WTC11 (cell line): ENCODE measurements around the gene SLC35F4. TPM values are rescaled to one million over a fixed set of nuclear protein-coding genes. Genes with fewer than 3 reads are reported as not detected.

Experiments used
- ATAC-seq: fragments of 200-7000 bp; cut with Tn5 transposase; 2 replicates; pipeline ENCODE4 v1.10.0; 2021; ENCODE audit warnings: mild to moderate bottlenecking, moderate library complexity
- CTCF ChIA-PET: fragments of 300-600 bp; sonication (Branson Sonifier 250); formaldehyde crosslinking; loops from one replicate; lab custom pipeline; 2021; ENCODE audit warnings: antibody characterized with exemption; lab: Charles Lee
- POLR2A ChIA-PET: fragments of 350-600 bp; sonication (Branson Sonifier 250); formaldehyde crosslinking; loops from one replicate; lab custom pipeline; 2021; ENCODE audit warnings: antibody characterized with exemption; lab: Charles Lee
- DNase-seq: peaks from one replicate; pipeline ENCODE4 v3.0.0; 2021; ENCODE audit warnings: low spot score
- H3K27ac Mint-ChIP-seq: 2 replicates; pipeline ENCODE4 v1.8.0; 2021; ENCODE audit warnings: mixed read lengths
- H3K27me3 Mint-ChIP-seq: 2 replicates; pipeline ENCODE4 v1.8.0; 2021; ENCODE audit warnings: low read depth, mild to moderate bottlenecking, moderate library complexity, mixed read lengths
- H3K36me3 Mint-ChIP-seq: 2 replicates; pipeline ENCODE4 v1.8.0; 2021; ENCODE audit warnings: mixed read lengths
- H3K4me1 Mint-ChIP-seq: 2 replicates; pipeline ENCODE4 v1.8.0; 2022; ENCODE audit warnings: mixed read lengths
- H3K4me3 Mint-ChIP-seq: 2 replicates; pipeline ENCODE4 v1.8.0; 2021; ENCODE audit warnings: mild to moderate bottlenecking, moderate library complexity, mixed read lengths
- H3K9me3 Mint-ChIP-seq: 2 replicates; pipeline ENCODE4 v1.8.0; 2021; ENCODE audit warnings: mixed read lengths
- CREM ChIP-seq: sonication (generic); formaldehyde crosslinking; IDR thresholded peaks from 2 replicates; pipeline ENCODE4 v1.8.1; 2022; ENCODE audit warnings: mild to moderate bottlenecking, missing genetic modification reagents, moderate library complexity
- ETV6 ChIP-seq: sonication (generic); formaldehyde crosslinking; IDR thresholded peaks from 2 replicates; pipeline ENCODE4 v1.8.1; 2022; ENCODE audit warnings: mild to moderate bottlenecking, missing genetic modification reagents
- HMGA2 ChIP-seq: fragments of 250-450 bp; sonication (Bioruptor Pico); IDR thresholded peaks from 2 replicates; pipeline ENCODE4 v1.4.0; 2021; ENCODE audit warnings: mild to moderate bottlenecking, moderate library complexity
- JUN ChIP-seq: sonication (generic); formaldehyde crosslinking; IDR thresholded peaks from 2 replicates; pipeline ENCODE4 v1.8.0; 2023; ENCODE audit warnings: mild to moderate bottlenecking, missing genetic modification reagents
- MYBL2 ChIP-seq: sonication (generic); formaldehyde crosslinking; IDR thresholded peaks from 2 replicates; pipeline ENCODE4 v1.8.1; 2023; ENCODE audit warnings: mild to moderate bottlenecking, moderate library complexity, missing genetic modification reagents
- RELA ChIP-seq: sonication (generic); formaldehyde crosslinking; IDR thresholded peaks from 2 replicates; pipeline ENCODE4 v1.8.1; 2022; ENCODE audit warnings: missing genetic modification reagents, mild to moderate bottlenecking, borderline replicate concordance
- SP1 ChIP-seq: sonication (generic); formaldehyde crosslinking; conservative IDR thresholded peaks from 2 replicates; pipeline ENCODE4 v1.8.1; 2022; ENCODE audit warnings: missing genetic modification reagents
- ZBTB21 ChIP-seq: sonication (generic); formaldehyde crosslinking; IDR thresholded peaks from 2 replicates; pipeline ENCODE4 v1.8.1; 2023; ENCODE audit warnings: mild to moderate bottlenecking, missing genetic modification reagents, borderline replicate concordance
- ZNF219 ChIP-seq: sonication (generic); formaldehyde crosslinking; IDR thresholded peaks from 2 replicates; pipeline ENCODE4 v1.8.0; 2023; ENCODE audit warnings: missing genetic modification reagents, mild to moderate bottlenecking, borderline replicate concordance
- ZNF263 ChIP-seq: sonication (generic); formaldehyde crosslinking; IDR thresholded peaks from 2 replicates; pipeline ENCODE4 v1.8.1; 2022; ENCODE audit warnings: low read depth, mild to moderate bottlenecking, moderate library complexity, missing genetic modification reagents
- total RNA-seq: library from RNA; stranded (reverse); gene quantifications from 3 replicates; pipeline ENCODE4 v1.2.3, GENCODE V29; 2021
- TF ChIP-seq, protein P1 (sequence below): sonication (generic); formaldehyde crosslinking; IDR thresholded peaks from 2 replicates; pipeline ENCODE4 v1.8.0; 2022; ENCODE audit warnings: mild to moderate bottlenecking, missing genetic modification reagents
- TF ChIP-seq, protein P2 (sequence below): sonication (generic); formaldehyde crosslinking; conservative IDR thresholded peaks from 2 replicates; pipeline ENCODE4 v1.8.1; 2023; ENCODE audit warnings: mild to moderate bottlenecking, low read depth, missing genetic modification reagents, moderate library complexity
- TF ChIP-seq, protein P3 (sequence below): fragments of 250-450 bp; sonication (Bioruptor Pico); IDR thresholded peaks from 2 replicates; pipeline ENCODE4 v1.9.0; 2021; ENCODE audit warnings: mild to moderate bottlenecking
- TF ChIP-seq, protein P4 (sequence below): sonication (generic); formaldehyde crosslinking; IDR thresholded peaks from 2 replicates; pipeline ENCODE4 v1.8.0; 2022; ENCODE audit warnings: missing genetic modification reagents
- TF ChIP-seq, protein P5 (sequence below): fragments of 250-450 bp; sonication (Bioruptor Pico); IDR thresholded peaks from 2 replicates; pipeline ENCODE4 v1.8.0; 2021; ENCODE audit warnings: mild to moderate bottlenecking
- TF ChIP-seq, protein P6 (sequence below): sonication (generic); formaldehyde crosslinking; IDR thresholded peaks from 2 replicates; pipeline ENCODE4 v1.8.0; 2022; ENCODE audit warnings: mild to moderate bottlenecking, missing genetic modification reagents

Gene SLC35F4
- total RNA-seq, 1 experiment from 2014 or later = not detected

DNA sequence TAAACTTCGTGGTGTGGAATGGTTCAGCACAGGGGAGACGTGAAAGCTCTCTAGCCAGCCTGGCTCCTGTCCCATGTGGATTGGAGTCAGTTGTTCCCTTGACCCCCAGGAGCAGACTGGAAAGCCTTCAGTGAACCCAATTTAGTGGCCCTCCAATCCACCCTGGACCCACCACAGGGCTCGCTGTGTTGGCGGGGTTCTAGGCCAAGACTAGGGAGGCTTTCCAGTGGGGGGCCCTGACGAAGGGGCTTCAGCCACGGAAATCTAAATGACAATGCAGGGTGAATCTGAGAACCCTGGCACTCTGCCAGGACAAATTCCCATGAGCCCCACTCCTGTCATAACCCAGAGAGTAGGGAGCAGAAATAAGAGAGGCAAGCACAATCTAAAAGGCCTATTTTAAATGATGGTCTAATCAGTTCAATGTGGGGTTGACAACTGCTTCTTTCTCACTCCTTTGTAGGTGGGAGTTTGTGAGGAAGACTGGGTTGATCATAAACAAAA, 110.8 kb downstream of the SLC35F4 start:
- POLR2A ChIA-PET = no interaction called here
- TF ChIP-seq ZNF263 = no peak
- TF ChIP-seq, protein P1, sequence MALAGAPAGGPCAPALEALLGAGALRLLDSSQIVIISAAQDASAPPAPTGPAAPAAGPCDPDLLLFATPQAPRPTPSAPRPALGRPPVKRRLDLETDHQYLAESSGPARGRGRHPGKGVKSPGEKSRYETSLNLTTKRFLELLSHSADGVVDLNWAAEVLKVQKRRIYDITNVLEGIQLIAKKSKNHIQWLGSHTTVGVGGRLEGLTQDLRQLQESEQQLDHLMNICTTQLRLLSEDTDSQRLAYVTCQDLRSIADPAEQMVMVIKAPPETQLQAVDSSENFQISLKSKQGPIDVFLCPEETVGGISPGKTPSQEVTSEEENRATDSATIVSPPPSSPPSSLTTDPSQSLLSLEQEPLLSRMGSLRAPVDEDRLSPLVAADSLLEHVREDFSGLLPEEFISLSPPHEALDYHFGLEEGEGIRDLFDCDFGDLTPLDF = no peak
- no peak for TF ChIP-seq RELA (CRISPR knock-in tag)
- TF ChIP-seq ZBTB21 (CRISPR knock-in tag) = no peak
- TF ChIP-seq, protein P2, sequence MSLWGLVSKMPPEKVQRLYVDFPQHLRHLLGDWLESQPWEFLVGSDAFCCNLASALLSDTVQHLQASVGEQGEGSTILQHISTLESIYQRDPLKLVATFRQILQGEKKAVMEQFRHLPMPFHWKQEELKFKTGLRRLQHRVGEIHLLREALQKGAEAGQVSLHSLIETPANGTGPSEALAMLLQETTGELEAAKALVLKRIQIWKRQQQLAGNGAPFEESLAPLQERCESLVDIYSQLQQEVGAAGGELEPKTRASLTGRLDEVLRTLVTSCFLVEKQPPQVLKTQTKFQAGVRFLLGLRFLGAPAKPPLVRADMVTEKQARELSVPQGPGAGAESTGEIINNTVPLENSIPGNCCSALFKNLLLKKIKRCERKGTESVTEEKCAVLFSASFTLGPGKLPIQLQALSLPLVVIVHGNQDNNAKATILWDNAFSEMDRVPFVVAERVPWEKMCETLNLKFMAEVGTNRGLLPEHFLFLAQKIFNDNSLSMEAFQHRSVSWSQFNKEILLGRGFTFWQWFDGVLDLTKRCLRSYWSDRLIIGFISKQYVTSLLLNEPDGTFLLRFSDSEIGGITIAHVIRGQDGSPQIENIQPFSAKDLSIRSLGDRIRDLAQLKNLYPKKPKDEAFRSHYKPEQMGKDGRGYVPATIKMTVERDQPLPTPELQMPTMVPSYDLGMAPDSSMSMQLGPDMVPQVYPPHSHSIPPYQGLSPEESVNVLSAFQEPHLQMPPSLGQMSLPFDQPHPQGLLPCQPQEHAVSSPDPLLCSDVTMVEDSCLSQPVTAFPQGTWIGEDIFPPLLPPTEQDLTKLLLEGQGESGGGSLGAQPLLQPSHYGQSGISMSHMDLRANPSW (CRISPR knock-in tag) = no peak
- peaks cover 3% of the 10 kb centered on the region; the same call in 1 of the 2 replicates for H3K9me3 Mint-ChIP-seq
- H3K4me3 Mint-ChIP-seq = no peak overlapping the region
- no peak overlapping the region for H3K27ac Mint-ChIP-seq
- DNase-seq = peak; percentile 19
- CTCF ChIA-PET = no interaction called here
- H3K36me3 Mint-ChIP-seq = no peaks in the 10 kb centered on the region
- H3K4me1 Mint-ChIP-seq = peaks cover 15% of the 10 kb centered on the region
- peak; percentile 72 for ATAC-seq
- no peaks in the 10 kb centered on the region; the same call in 1 of the 2 replicates for H3K27me3 Mint-ChIP-seq

GRCh38 chr14:57754527-57754926, 111.4 kb downstream of the SLC35F4 start:
- ATAC-seq (no peak), DNase-seq (no peak)
- H3K9me3 Mint-ChIP-seq = peaks cover 3% of the 10 kb centered on the region; the same call in 1 of the 2 replicates
- no peak overlapping the region for H3K4me3 Mint-ChIP-seq
- POLR2A ChIA-PET = no interaction called here
- no peak overlapping the region for H3K27ac Mint-ChIP-seq
- CTCF ChIA-PET = no interaction called here
- H3K36me3 Mint-ChIP-seq = no peaks in the 10 kb centered on the region
- TF ChIP-seq SP1 = no peak
- TF ChIP-seq, protein P3, sequence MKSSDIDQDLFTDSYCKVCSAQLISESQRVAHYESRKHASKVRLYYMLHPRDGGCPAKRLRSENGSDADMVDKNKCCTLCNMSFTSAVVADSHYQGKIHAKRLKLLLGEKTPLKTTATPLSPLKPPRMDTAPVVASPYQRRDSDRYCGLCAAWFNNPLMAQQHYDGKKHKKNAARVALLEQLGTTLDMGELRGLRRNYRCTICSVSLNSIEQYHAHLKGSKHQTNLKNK = no peak
- TF ChIP-seq, all 79 proteins: peak for 0
- Mint-ChIP-seq H3K27me3 (no peaks in the 10 kb centered on the region; the same call in 1 of the 2 replicates), H3K4me1 (peaks cover 15% of the 10 kb centered on the region)

- Mint-ChIP-seq H3K36me3 (no peaks in the 10 kb centered on the region), H3K4me1 (peaks cover 15% of the 10 kb centered on the region), H3K4me3 (no peak overlapping the region), H3K27ac (no peak overlapping the region), H3K27me3 (no peaks in the 10 kb centered on the region; the same call in 1 of the 2 replicates), H3K9me3 (peaks cover 3% of the 10 kb centered on the region; the same call in 1 of the 2 replicates)
- DNase-seq (no peak), ATAC-seq (no peak)
- POLR2A ChIA-PET = no interaction called here
- CTCF ChIA-PET = no interaction called here
- no peak for TF ChIP-seq JUN (CRISPR knock-in tag)
- no peak for TF ChIP-seq ZNF219 (CRISPR knock-in tag)
- TF ChIP-seq HMGA2 = no peak
- TF ChIP-seq, protein P4, sequence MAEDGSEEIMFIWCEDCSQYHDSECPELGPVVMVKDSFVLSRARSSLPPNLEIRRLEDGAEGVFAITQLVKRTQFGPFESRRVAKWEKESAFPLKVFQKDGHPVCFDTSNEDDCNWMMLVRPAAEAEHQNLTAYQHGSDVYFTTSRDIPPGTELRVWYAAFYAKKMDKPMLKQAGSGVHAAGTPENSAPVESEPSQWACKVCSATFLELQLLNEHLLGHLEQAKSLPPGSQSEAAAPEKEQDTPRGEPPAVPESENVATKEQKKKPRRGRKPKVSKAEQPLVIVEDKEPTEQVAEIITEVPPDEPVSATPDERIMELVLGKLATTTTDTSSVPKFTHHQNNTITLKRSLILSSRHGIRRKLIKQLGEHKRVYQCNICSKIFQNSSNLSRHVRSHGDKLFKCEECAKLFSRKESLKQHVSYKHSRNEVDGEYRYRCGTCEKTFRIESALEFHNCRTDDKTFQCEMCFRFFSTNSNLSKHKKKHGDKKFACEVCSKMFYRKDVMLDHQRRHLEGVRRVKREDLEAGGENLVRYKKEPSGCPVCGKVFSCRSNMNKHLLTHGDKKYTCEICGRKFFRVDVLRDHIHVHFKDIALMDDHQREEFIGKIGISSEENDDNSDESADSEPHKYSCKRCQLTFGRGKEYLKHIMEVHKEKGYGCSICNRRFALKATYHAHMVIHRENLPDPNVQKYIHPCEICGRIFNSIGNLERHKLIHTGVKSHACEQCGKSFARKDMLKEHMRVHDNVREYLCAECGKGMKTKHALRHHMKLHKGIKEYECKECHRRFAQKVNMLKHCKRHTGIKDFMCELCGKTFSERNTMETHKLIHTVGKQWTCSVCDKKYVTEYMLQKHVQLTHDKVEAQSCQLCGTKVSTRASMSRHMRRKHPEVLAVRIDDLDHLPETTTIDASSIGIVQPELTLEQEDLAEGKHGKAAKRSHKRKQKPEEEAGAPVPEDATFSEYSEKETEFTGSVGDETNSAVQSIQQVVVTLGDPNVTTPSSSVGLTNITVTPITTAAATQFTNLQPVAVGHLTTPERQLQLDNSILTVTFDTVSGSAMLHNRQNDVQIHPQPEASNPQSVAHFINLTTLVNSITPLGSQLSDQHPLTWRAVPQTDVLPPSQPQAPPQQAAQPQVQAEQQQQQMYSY = no peak
- TF ChIP-seq, protein P3 = no peak
- no peak for TF ChIP-seq CREM (CRISPR knock-in tag)
- no peak for TF ChIP-seq ETV6 (CRISPR knock-in tag)
- TF ChIP-seq, protein P5, sequence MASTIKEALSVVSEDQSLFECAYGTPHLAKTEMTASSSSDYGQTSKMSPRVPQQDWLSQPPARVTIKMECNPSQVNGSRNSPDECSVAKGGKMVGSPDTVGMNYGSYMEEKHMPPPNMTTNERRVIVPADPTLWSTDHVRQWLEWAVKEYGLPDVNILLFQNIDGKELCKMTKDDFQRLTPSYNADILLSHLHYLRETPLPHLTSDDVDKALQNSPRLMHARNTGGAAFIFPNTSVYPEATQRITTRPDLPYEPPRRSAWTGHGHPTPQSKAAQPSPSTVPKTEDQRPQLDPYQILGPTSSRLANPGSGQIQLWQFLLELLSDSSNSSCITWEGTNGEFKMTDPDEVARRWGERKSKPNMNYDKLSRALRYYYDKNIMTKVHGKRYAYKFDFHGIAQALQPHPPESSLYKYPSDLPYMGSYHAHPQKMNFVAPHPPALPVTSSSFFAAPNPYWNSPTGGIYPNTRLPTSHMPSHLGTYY (CRISPR knock-in tag) = no peak
- TF ChIP-seq, protein P1 = no peak
- TF ChIP-seq MYBL2 (CRISPR knock-in tag) = no peak
- TF ChIP-seq, protein P6, sequence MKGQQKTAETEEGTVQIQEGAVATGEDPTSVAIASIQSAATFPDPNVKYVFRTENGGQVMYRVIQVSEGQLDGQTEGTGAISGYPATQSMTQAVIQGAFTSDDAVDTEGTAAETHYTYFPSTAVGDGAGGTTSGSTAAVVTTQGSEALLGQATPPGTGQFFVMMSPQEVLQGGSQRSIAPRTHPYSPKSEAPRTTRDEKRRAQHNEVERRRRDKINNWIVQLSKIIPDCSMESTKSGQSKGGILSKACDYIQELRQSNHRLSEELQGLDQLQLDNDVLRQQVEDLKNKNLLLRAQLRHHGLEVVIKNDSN (CRISPR knock-in tag) = no peak
- TF ChIP-seq, protein P2 (CRISPR knock-in tag) = no peak
Observed at GRCh38 chr14:57753821-57754220, 112.1 kb downstream of the SLC35F4 start.
